Measurements from ENCODE around the gene SPATC1L. TPM values are rescaled to one million over a fixed set of nuclear protein-coding genes. Genes with fewer than 3 reads are reported as not detected.
"Not testable (repeated sequence)": the region's sequence is repeated elsewhere in the genome, so short reads cannot be mapped to it uniquely, and the experiment has no call there.

SPATC1L gene
- total RNA-seq, 1 donor from 2014 or later: 8.6 TPM

GRCh38 chr21:46147429-46147828 lies 36.8 kb downstream of the SPATC1L start:
- H3K4me3 ChIP-seq; intact Hi-C loops (cut with DNase I); H3K4me1 ChIP-seq; ATAC-seq; H3K9me3 ChIP-seq; H3K36me3 ChIP-seq; H3K27ac ChIP-seq; H3K27me3 ChIP-seq (ENCODE audit: low read depth): not testable (repeated sequence)
- DNase-seq: peak; percentile 47
- TF ChIP-seq CTCF (IDR thresholded peaks at IDR 0.05): peak; percentile 32

- intact Hi-C loops (cut with DNase I): no loop called here
- no peak overlapping the region for H3K4me3 ChIP-seq
- TF ChIP-seq CTCF (IDR thresholded peaks at IDR 0.05): no peak
- H3K4me1 ChIP-seq: peaks cover 7% of the 10 kb centered on the region
- no peak overlapping the region for H3K27ac ChIP-seq
- no peak for ATAC-seq
- H3K27me3 ChIP-seq (ENCODE audit: low read depth): no peaks in the 10 kb centered on the region
- DNase-seq: no peak
- no peaks in the 10 kb centered on the region for H3K9me3 ChIP-seq
- H3K36me3 ChIP-seq: no peaks in the 10 kb centered on the region
Observed at GRCh38 chr21:46146856-46147255, 37.4 kb downstream of the SPATC1L start.

GRCh38 chr21:46145840-46146691 lies 38.2 kb downstream of the SPATC1L start:
- intact Hi-C loops (cut with DNase I): no loop called here
- DNase-seq (peak; percentile 39), ATAC-seq (no peak)
- Histone ChIP-seq H3K36me3 (no peaks in the 10 kb centered on the region), H3K4me3 (no peak overlapping the region), H3K4me1 (peaks cover 7% of the 10 kb centered on the region), H3K27me3 (ENCODE audit: low read depth) (no peaks in the 10 kb centered on the region), H3K9me3 (no peaks in the 10 kb centered on the region), H3K27ac (no peak overlapping the region)
- TF ChIP-seq CTCF (IDR thresholded peaks at IDR 0.05): no peak

GRCh38 chr21:46145159-46145839 lies 39.0 kb downstream of the SPATC1L start:
- H3K36me3 ChIP-seq: no peaks in the 10 kb centered on the region
- no peak overlapping the region for H3K4me3 ChIP-seq
- no peaks in the 10 kb centered on the region for H3K27me3 ChIP-seq (ENCODE audit: low read depth)
- no peak for TF ChIP-seq CTCF (IDR thresholded peaks at IDR 0.05)
- intact Hi-C loops (cut with DNase I): no loop called here
- peaks cover 7% of the 10 kb centered on the region for H3K4me1 ChIP-seq
- no peak for DNase-seq
- ATAC-seq: no peak
- no peak overlapping the region for H3K27ac ChIP-seq
- H3K9me3 ChIP-seq: no peaks in the 10 kb centered on the region

- no peak overlapping the region for H3K27ac ChIP-seq
- intact Hi-C loops (cut with DNase I): no loop called here
Observed at GRCh38 chr21:46144464-46145070, 39.7 kb downstream of the SPATC1L start.

More at GRCh38 chr21:46144464-46145070, 39.7 kb downstream of the SPATC1L start:
- Histone ChIP-seq H3K27me3 (ENCODE audit: low read depth) (no peaks in the 10 kb centered on the region), H3K9me3 (no peaks in the 10 kb centered on the region), H3K4me1 (peaks cover 7% of the 10 kb centered on the region), H3K4me3 (no peak overlapping the region), H3K36me3 (no peaks in the 10 kb centered on the region)
- no peak for DNase-seq
- no peak for ATAC-seq
- no peak for TF ChIP-seq CTCF (IDR thresholded peaks at IDR 0.05)

Data from lower lobe of right lung (tissue), 2 donors.